Vagina (tissue), 2 donors: Measurements from ENCODE around the gene AADAT.

ENCODE experiments used
- POLR2AphosphoS5 ChIP-seq, 2 donors: sonication (generic); formaldehyde crosslinking; IDR thresholded peaks; one replicate each; pipeline ENCODE4 v1.9.0; 2017; ENCODE audit warnings: antibody characterized with exemption in 2 of 2, mild to moderate bottlenecking in 2 of 2, low read depth in 1 of 2; ENCODE audit not compliant: insufficient read depth in 1 of 2
- TF ChIP-seq, protein P1 (sequence below), 3 experiments: fragments of 450-650 bp in 2 of 3; fragments of 200-600 bp in 1 of 3; sonication (generic) in 1 of 3; IDR thresholded peaks; one replicate each; pipeline ENCODE4 v1.5.1; 2017 to 2019; ENCODE audit warnings: antibody characterized with exemption in 3 of 3, mild to moderate bottlenecking in 2 of 3, moderate library complexity in 2 of 3

DNA sequence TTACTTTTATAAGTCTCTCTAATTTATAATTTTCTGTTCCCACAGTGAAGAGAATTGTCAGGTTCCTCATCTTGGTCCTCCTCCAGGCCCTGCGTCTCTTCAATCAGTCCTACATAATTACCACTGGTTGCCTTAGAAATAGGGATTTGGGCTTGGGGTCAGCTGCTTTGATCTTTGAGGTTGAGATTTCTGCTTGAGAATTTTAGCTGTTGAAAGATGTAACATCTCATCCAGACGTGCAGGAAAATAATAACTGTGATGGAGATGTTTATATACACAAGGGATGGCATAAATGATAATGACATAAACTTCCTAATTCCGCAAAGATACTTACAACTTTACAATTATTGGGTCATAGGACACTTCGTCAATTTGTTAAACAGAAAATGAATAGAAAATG lies 30.3 kb downstream of the AADAT start:
- TF ChIP-seq, protein P1, sequence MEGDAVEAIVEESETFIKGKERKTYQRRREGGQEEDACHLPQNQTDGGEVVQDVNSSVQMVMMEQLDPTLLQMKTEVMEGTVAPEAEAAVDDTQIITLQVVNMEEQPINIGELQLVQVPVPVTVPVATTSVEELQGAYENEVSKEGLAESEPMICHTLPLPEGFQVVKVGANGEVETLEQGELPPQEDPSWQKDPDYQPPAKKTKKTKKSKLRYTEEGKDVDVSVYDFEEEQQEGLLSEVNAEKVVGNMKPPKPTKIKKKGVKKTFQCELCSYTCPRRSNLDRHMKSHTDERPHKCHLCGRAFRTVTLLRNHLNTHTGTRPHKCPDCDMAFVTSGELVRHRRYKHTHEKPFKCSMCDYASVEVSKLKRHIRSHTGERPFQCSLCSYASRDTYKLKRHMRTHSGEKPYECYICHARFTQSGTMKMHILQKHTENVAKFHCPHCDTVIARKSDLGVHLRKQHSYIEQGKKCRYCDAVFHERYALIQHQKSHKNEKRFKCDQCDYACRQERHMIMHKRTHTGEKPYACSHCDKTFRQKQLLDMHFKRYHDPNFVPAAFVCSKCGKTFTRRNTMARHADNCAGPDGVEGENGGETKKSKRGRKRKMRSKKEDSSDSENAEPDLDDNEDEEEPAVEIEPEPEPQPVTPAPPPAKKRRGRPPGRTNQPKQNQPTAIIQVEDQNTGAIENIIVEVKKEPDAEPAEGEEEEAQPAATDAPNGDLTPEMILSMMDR (IDR thresholded peaks at IDR 0.05): no peak
- no peak for TF ChIP-seq POLR2AphosphoS5 (IDR thresholded peaks at IDR 0.05; ENCODE audit: insufficient read depth in 1 of 2, low read depth in 1 of 2)
